HEK293T (cell line): ENCODE measurements around the gene SGSM2.

Source experiments
- HDGF ChIP-seq: fragments of 450-650 bp; IDR thresholded peaks from 2 replicates; pipeline ENCODE4 v1.6.1; 2017; ENCODE audit warnings: antibody characterized with exemption, borderline replicate concordance
- LEF1 ChIP-seq: fragments of 450-650 bp; IDR thresholded peaks from 2 replicates; pipeline ENCODE4 v1.6.1; 2017; ENCODE audit warnings: mild to moderate bottlenecking, borderline replicate concordance
- SP1 ChIP-seq: fragments of 450-650 bp; IDR thresholded peaks from 2 replicates; pipeline ENCODE4 v1.6.1; 2017

- TF ChIP-seq LEF1 (no peak), HDGF (no peak), SP1 (no peak)
Observed at GRCh38 chr17:2343421-2343820, 6.1 kb downstream of the SGSM2 start.
